ENCODE results near the gene ERC1. TPM values are rescaled to one million over a fixed set of nuclear protein-coding genes. Genes with fewer than 3 reads are reported as not detected.

The ERC1 gene
- total RNA-seq, 4 donors from 2014 or later, result 58.0 to 83.2 (median 73.5) TPM

DNA sequence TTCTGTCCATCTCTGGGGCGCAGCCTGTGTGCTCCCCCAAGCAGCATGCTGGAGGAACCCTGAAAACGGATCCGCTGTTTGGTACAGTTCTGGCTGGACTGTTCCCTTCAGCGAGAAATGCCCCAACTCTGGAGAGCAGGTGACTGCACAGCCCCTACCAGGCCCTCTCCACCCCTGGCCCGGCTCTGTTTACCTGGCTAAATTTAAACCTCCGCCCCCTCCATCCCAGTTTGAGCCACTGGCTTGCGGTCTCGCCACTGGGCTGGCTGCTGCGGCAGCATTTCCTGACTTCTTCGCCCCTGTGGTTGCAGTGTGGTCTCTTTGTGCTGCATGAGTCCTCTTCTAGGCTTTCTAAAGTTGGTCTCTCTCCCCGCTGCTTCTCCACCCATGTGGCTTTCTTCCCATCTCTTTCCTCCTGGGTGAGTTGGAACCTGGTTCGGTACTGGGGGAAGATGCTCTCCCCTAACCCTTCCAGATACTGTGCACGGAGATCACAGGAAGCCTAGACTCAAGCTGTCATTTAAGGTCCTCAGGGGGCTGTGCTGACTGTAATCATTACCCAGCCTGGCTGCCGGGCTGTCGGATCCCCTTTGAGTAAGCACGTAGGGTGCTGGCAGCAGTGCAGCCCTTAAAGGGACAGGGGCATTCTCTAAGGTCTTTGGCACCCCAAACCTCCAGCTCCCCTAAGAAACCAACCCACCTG, 542.7 kb downstream of the ERC1 start:
- TF ChIP-seq EP300 (IDR thresholded peaks at IDR 0.05), result no peak
- no peak for TF ChIP-seq CTCF (IDR thresholded peaks at IDR 0.05)
- no peak for TF ChIP-seq POLR2A (IDR thresholded peaks at IDR 0.05)
- no peak for DNase-seq (ENCODE audit: low spot score in 2 of 2)

GRCh38 chr12:1534748-1535147, 543.7 kb downstream of the ERC1 start:
- H3K4me1 ChIP-seq, result peaks cover 0 to 16% (median 4%) of the 10 kb centered on the region in 4 donors
- 64 to 81% methylated on average over 3 of the region's 3 CpGs for WGBS, 2 donors
- H3K27me3 ChIP-seq, result peaks cover 2 to 68% of the 10 kb centered on the region in 2 donors
- H3K36me3 ChIP-seq, result no peaks in the 10 kb centered on the region
- no peak for DNase-seq (ENCODE audit: low spot score in 2 of 2)
- no peak overlapping the region for H3K27ac ChIP-seq
- no peak overlapping the region for H3K4me3 ChIP-seq
- no peak for TF ChIP-seq POLR2A (IDR thresholded peaks at IDR 0.05)
- no peak for TF ChIP-seq EP300 (IDR thresholded peaks at IDR 0.05)
- TF ChIP-seq CTCF (IDR thresholded peaks at IDR 0.05), result no peak
- no peaks in the 10 kb centered on the region for H3K9me3 ChIP-seq

More for the DNA sequence above, 542.7 kb downstream of the ERC1 start:
- H3K4me3 ChIP-seq, result no peak overlapping the region
- H3K4me1 ChIP-seq, result peaks cover 0 to 20% (median 4%) of the 10 kb centered on the region in 4 donors
- no peak overlapping the region for H3K27ac ChIP-seq
- H3K9me3 ChIP-seq, result no peaks in the 10 kb centered on the region
- no peaks in the 10 kb centered on the region for H3K36me3 ChIP-seq
- H3K27me3 ChIP-seq, result peaks cover 2 to 73% of the 10 kb centered on the region in 2 donors
- WGBS, 2 donors, result 53 to 58% methylated on average over 16 of the region's 16 CpGs

DNA sequence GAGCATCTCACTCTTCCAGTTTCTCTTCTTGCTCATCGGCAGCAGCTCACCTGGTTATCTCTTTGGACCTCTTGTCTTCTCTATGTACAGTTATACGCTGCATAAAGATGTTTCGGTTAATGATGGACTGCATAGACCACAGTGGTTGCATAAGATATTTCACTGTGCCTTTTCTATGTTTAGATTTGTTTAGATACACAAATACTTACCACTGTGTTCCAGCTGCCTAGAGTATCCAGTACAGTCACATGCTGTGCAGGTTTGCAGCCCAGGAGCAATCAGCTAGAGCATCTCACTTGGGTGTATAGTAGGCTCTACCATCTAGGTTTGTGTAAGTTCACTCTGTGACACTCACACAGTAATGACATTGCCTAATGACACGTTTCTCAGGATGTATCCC, 545.8 kb downstream of the ERC1 start:
- DNase-seq (ENCODE audit: low spot score in 2 of 2), result no peak
- 87 to 95% methylated on average over 4 of the region's 4 CpGs for WGBS, 2 donors
- Histone ChIP-seq H3K36me3 (no peaks in the 10 kb centered on the region), H3K4me1 (peaks cover 0 to 10% (median 0%) of the 10 kb centered on the region in 4 donors), H3K27ac (no peak overlapping the region), H3K9me3 (no peaks in the 10 kb centered on the region), H3K4me3 (no peak overlapping the region), H3K27me3 (peaks cover 2 to 66% of the 10 kb centered on the region in 2 donors)
- TF ChIP-seq CTCF (IDR thresholded peaks at IDR 0.05), result no peak
- TF ChIP-seq EP300 (IDR thresholded peaks at IDR 0.05), result no peak
- no peak for TF ChIP-seq POLR2A (IDR thresholded peaks at IDR 0.05)

DNA sequence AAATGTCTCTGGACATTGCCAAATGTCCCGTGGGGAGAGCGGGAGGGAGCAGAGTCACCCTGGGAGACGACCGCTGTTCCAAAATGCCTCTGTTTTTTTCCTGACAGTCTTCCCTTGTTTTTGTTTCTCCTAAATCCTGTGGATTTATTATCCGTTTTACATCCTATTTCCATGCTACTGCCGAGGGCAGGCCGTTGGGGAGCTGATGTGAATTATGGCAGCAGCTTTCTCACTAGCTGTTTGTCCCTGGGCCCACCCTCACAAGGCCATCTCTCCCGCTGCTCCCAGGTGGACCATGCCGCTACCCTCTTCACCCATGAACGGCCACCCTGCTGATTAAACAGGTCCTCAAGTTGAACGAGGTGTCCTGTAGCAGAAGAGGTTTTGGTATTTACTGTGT, 548.1 kb downstream of the ERC1 start:
- Histone ChIP-seq H3K27ac (no peak overlapping the region), H3K4me3 (no peak overlapping the region), H3K27me3 (peaks cover 0 to 45% of the 10 kb centered on the region in 2 donors), H3K4me1 (peaks cover 0 to 11% (median 0%) of the 10 kb centered on the region in 4 donors), H3K9me3 (peaks cover 0 to 7% (median 0%) of the 10 kb centered on the region in 4 donors), H3K36me3 (no peaks in the 10 kb centered on the region)
- 69 to 82% methylated on average over 11 of the region's 11 CpGs for WGBS, 2 donors
- no peak for DNase-seq (ENCODE audit: low spot score in 2 of 2)
- no peak for TF ChIP-seq EP300 (IDR thresholded peaks at IDR 0.05)
- no peak for TF ChIP-seq CTCF (IDR thresholded peaks at IDR 0.05)
- TF ChIP-seq POLR2A (IDR thresholded peaks at IDR 0.05), result no peak

- WGBS, 2 donors, result 93 to 94% methylated on average over 6 of the region's 6 CpGs
Measured at GRCh38 chr12:1540690-1541089, 549.7 kb downstream of the ERC1 start.

More at GRCh38 chr12:1540690-1541089, 549.7 kb downstream of the ERC1 start:
- Histone ChIP-seq H3K36me3 (no peaks in the 10 kb centered on the region), H3K27me3 (peaks cover 0 to 37% of the 10 kb centered on the region in 2 donors), H3K9me3 (peaks cover 0 to 7% (median 0%) of the 10 kb centered on the region in 4 donors), H3K27ac (no peak overlapping the region), H3K4me1 (peaks cover 0 to 11% (median 0%) of the 10 kb centered on the region in 4 donors), H3K4me3 (no peak overlapping the region)
- TF ChIP-seq CTCF (IDR thresholded peaks at IDR 0.05) (no peak), EP300 (IDR thresholded peaks at IDR 0.05) (no peak), POLR2A (IDR thresholded peaks at IDR 0.05) (no peak)
- no peak for DNase-seq (ENCODE audit: low spot score in 2 of 2)

Data from tibial nerve (tissue), 4 donors.